Left lung (tissue), 10 donors: ENCODE measurements around the gene ZNF423. TPM values are rescaled to one million over a fixed set of nuclear protein-coding genes. Genes with fewer than 3 reads are reported as not detected.

Experiments used
- ATAC-seq: fragments of 200-7000 bp; cut with Tn5 transposase; one replicate; pipeline ENCODE4 v1.9.1; 2020; ENCODE audit warnings: moderate library complexity
- DNase-seq, 4 donors: peaks; one replicate each; pipeline ENCODE4 v3.0.0-alpha.2; 2013 to 2020
- H3K27ac ChIP-seq, 2 donors: fragments of 200-600 bp; sonication (generic) in 1 of 2; one replicate each; pipeline versions ENCODE4 v1.5.0 to v1.8.0; 2020 to 2021
- H3K27me3 ChIP-seq, 2 donors: fragments of 200-600 bp; sonication (generic) in 1 of 2; one replicate each; pipeline versions ENCODE4 v1.5.0 to v1.8.0; 2020 to 2021
- H3K36me3 ChIP-seq, 2 donors: fragments of 200-600 bp; sonication (generic) in 1 of 2; one replicate each; pipeline versions ENCODE4 v1.5.0 to v1.8.0; 2020 to 2021
- H3K4me1 ChIP-seq, 2 donors: fragments of 200-600 bp; one replicate each; pipeline ENCODE4 v1.8.0; 2021
- H3K4me3 ChIP-seq, 2 donors: fragments of 200-600 bp; sonication (generic) in 1 of 2; one replicate each; pipeline versions ENCODE4 v1.5.0 to v1.8.0; 2020 to 2021; ENCODE audit warnings: mild to moderate bottlenecking in 1 of 2
- H3K9me3 ChIP-seq, 2 donors: fragments of 200-600 bp; sonication (generic) in 1 of 2; one replicate each; pipeline versions ENCODE4 v1.5.0 to v1.8.0; 2020 to 2021
- intact Hi-C, 2 donors: fragments of 100-400 bp; cut with DNase I; formaldehyde crosslinking; loops; one replicate each; pipeline versions ENCODE4 v1.11.2 to v1.14.2; 2022
- polyA plus RNA-seq, 6 donors: library from polyadenylated mRNA; unstranded; fragments of 120-200 nt; gene quantifications; one replicate each; pipeline ENCODE4 v1.2.1, GENCODE V29; 2013; ENCODE audit not compliant: insufficient read length in 6 of 6
- total RNA-seq, 2 donors: library from RNA; stranded (reverse); fragmentation: NEBNext Ultra II Directional; extraction: Animal tissue kit (Norgen Biotek cat#: 25700); gene quantifications; one replicate each; pipeline ENCODE4 v1.2.1, GENCODE V29; 2021
- TF ChIP-seq, protein P1 (sequence below), 2 donors: fragments of 200-600 bp; sonication (generic) in 1 of 2; IDR thresholded peaks; one replicate each; pipeline versions ENCODE4 v1.5.0 to v1.8.0; 2021; ENCODE audit warnings: antibody characterized with exemption in 2 of 2
- donor health status: DM: no; HTN: yes; CAD: no.
- donor health status: DM: no; HTN: no; CAD: no.

Gene ZNF423
- total and polyA plus RNA-seq, 8 donors, result 7.8 to 30.5 (median 26.6) TPM

DNA sequence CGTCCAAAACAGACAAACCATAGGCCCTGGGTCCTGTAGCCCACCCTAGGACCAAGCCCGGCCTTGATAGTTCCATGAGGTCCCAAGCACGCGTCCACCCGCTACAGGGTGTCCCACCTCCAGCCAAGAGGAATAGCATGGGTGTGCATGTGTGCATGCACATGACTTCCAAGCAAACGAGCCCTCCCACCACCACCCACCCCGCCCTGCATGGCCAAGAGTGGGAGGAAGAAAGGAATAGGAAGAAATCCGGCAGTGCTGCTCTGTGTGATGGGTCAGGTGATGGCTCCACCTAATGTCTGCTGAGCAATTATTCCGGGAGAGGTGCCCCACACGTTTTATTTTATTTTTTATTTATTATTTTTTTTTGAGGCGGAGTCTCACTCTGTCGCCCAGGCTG lies 184.6 kb downstream of the ZNF423 start:
- H3K27me3 ChIP-seq, result no peaks in the 10 kb centered on the region
- ATAC-seq (no peak), DNase-seq (no peak)
- TF ChIP-seq, protein P1, sequence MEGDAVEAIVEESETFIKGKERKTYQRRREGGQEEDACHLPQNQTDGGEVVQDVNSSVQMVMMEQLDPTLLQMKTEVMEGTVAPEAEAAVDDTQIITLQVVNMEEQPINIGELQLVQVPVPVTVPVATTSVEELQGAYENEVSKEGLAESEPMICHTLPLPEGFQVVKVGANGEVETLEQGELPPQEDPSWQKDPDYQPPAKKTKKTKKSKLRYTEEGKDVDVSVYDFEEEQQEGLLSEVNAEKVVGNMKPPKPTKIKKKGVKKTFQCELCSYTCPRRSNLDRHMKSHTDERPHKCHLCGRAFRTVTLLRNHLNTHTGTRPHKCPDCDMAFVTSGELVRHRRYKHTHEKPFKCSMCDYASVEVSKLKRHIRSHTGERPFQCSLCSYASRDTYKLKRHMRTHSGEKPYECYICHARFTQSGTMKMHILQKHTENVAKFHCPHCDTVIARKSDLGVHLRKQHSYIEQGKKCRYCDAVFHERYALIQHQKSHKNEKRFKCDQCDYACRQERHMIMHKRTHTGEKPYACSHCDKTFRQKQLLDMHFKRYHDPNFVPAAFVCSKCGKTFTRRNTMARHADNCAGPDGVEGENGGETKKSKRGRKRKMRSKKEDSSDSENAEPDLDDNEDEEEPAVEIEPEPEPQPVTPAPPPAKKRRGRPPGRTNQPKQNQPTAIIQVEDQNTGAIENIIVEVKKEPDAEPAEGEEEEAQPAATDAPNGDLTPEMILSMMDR (IDR thresholded peaks at IDR 0.05), result no peak
- no peaks in the 10 kb centered on the region for H3K9me3 ChIP-seq
- no peaks in the 10 kb centered on the region for H3K36me3 ChIP-seq
- intact Hi-C loops, result no loop called here
- H3K4me3 ChIP-seq, result no peak overlapping the region
- H3K27ac ChIP-seq, result no peak overlapping the region
- no peaks in the 10 kb centered on the region for H3K4me1 ChIP-seq

DNA sequence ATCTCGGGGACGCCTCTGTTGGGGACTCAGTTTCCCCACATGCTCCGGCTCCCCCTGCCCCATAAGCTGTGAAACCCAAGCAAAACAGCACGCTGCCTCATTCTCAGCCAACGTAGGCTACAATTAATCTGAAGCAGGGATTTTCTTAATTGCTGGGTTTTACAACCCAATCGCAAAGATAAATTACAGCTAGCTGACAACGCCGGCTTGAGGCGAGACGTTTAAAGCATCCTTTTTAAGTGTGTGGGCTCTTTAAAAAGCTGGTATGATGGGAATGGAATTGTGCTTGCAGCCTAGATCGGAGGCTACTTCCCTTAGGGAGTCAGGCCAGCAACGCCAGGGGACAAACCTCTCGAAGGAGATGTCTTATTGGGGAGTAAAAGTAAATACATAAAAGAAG lies 185.3 kb downstream of the ZNF423 start:
- TF ChIP-seq, protein P1 (IDR thresholded peaks at IDR 0.05), result no peak
- Histone ChIP-seq H3K4me3 (no peak overlapping the region), H3K36me3 (no peaks in the 10 kb centered on the region), H3K9me3 (no peaks in the 10 kb centered on the region), H3K4me1 (no peaks in the 10 kb centered on the region), H3K27ac (no peak overlapping the region), H3K27me3 (no peaks in the 10 kb centered on the region)
- intact Hi-C loops, result no loop called here
- ATAC-seq, result no peak
- DNase-seq, result no peak

DNA sequence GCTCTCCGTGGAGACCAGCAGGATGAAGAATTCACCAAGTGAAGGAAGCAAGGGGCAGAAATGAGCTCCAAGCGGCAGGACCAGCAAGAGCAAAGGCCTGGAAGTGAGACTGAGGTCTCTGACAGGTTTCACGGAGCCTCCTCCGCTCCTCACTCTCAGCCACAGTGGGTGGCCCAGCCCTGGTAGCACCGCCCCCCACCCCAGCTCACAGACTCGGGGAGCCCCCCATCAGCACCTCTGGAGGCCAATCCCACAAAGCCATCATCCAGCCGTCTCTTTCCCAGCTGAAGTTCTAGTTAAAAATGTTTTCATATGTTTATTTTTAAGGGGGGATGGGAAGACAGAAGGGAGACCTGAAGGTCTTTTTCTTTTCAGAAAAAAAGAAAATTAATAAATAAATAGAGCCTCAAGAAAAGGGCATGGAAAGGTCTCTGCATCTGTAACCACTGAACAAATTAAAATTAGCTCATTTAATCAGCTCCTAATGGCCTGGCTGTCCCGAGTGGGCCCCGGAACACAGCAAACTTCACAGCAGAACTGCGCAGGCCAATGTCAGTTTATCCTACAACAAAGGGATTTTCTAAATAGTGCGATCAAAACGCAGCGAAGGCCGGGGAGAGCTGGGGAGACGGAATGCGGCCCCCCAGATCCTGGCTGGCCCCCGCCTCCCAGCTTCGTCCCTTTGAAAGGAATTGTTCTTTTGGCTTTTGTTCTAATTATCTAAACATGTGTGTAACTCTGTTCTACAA lies 190.3 kb downstream of the ZNF423 start:
- Histone ChIP-seq H3K27me3 (no peaks in the 10 kb centered on the region), H3K36me3 (no peaks in the 10 kb centered on the region), H3K9me3 (no peaks in the 10 kb centered on the region), H3K27ac (no peak overlapping the region), H3K4me1 (peaks cover 6 to 8% of the 10 kb centered on the region in 2 donors), H3K4me3 (no peak overlapping the region)
- no peak for DNase-seq
- intact Hi-C loops, result no loop called here
- TF ChIP-seq, protein P1 (IDR thresholded peaks at IDR 0.05), result no peak
- no peak for ATAC-seq

DNA sequence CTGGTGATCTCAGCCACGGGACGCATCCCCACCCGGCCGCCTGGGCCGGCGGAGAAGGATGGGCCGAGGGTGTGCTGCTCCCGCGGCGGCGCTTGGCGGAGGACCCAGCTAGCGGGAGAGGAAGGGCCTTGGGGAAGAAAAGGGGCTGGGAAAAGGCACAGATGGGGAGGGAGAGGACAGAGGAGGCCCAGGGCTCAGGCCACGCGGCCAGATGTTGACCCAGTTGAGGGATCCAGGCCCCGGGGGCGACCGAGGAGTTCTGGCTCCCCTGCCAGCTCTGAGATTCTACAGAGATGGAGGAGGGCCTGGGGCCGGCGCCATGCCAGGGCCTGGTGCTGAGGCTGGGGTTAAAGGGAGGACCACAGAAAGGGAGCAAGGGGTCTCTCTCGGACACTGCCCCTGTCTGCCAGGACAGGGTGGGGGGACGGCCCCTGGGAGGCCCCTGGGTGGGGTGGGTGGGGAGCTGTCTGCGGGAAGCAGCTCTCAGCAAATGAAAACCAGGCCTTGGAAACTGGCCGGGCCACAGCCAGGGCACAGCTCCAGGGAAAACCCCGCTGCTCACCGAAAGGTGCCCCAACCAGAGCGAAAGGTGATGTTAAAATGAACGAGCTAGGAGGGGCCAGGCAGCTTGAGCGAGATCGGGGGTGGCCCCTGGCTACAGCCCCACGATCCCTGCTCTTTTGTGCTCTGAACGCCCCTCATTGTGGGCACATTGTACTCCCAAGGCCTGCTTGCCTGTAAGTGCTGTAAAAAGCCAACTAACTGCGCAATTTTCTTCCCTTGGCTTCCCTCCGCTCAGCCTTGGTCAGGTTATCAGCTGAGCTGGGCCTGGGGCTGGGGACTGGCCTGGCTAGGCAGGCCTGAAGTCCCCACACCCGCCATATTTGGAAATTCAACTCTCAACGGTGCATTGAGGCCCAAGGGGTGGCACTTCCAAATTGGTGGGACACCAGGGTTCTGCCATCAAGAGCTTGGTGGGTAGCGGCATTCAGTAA lies 191.4 kb downstream of the ZNF423 start:
- no peaks in the 10 kb centered on the region for H3K27me3 ChIP-seq
- H3K4me1 ChIP-seq, result peaks cover 6 to 8% of the 10 kb centered on the region in 2 donors
- DNase-seq, result peak in 2 of 4 donors; percentile 55 to 79
- intact Hi-C loops, result no loop called here
- H3K36me3 ChIP-seq, result no peaks in the 10 kb centered on the region
- TF ChIP-seq, protein P1 (IDR thresholded peaks at IDR 0.05), result no peak
- H3K4me3 ChIP-seq, result no peak overlapping the region
- H3K27ac ChIP-seq, result no peak overlapping the region
- ATAC-seq, result peak; percentile 38
- H3K9me3 ChIP-seq, result no peaks in the 10 kb centered on the region
